GM18909 (cell line): Measurements from ENCODE around the gene SSTR1.

Source experiments
- ATAC-seq: cut with Tn5 transposase; IDR thresholded peaks from one replicate; pipeline ENCODE4 v1.9.1; 2021; ENCODE audit warnings: mild to moderate bottlenecking; ENCODE audit not compliant: unreplicated experiment, poor library complexity

Gene SSTR1

GRCh38 chr14:38225946-38226345 is 18.2 kb downstream of the SSTR1 start:
- ATAC-seq: no peak

GRCh38 chr14:38226366-38226765 is 18.7 kb downstream of the SSTR1 start:
- ATAC-seq: no peak

- no peak for ATAC-seq
Measured at GRCh38 chr14:38233218-38233617, 25.5 kb downstream of the SSTR1 start.

GRCh38 chr14:38238332-38238731 is 30.6 kb downstream of the SSTR1 start:
- ATAC-seq: no peak

GRCh38 chr14:38238878-38239277 is 31.2 kb downstream of the SSTR1 start:
- ATAC-seq: no peak

GRCh38 chr14:38243696-38244240 is 36.1 kb downstream of the SSTR1 start:
- no peak for ATAC-seq

- no peak for ATAC-seq
Measured at GRCh38 chr14:38248321-38249028, 40.8 kb downstream of the SSTR1 start.

GRCh38 chr14:38250331-38250730 is 42.6 kb downstream of the SSTR1 start:
- no peak for ATAC-seq

GRCh38 chr14:38252066-38252710 is 44.5 kb downstream of the SSTR1 start:
- ATAC-seq: no peak

GRCh38 chr14:38253676-38254075 is 46.0 kb downstream of the SSTR1 start:
- no peak for ATAC-seq

- ATAC-seq: no peak
Measured at GRCh38 chr14:38254571-38255407, 47.1 kb downstream of the SSTR1 start.

- ATAC-seq: no peak
Measured at GRCh38 chr14:38255408-38255672, 47.6 kb downstream of the SSTR1 start.

- ATAC-seq: no peak
Measured at GRCh38 chr14:38255673-38256532, 48.2 kb downstream of the SSTR1 start, which contains the start of gene CLEC14A. TSS of gene CLEC14A (minus strand) at chr14:38256093. CDS start at chr14:38256022, 71 bp downstream.

GRCh38 chr14:38256533-38256840 is 48.8 kb downstream of the SSTR1 start:
- no peak for ATAC-seq

- no peak for ATAC-seq
Measured at GRCh38 chr14:38257507-38257906, 49.8 kb downstream of the SSTR1 start.

GRCh38 chr14:38261620-38262019 is 53.9 kb downstream of the SSTR1 start:
- ATAC-seq: no peak
